ENCODE data around the gene OGDH.

The OGDH gene

GRCh38 chr7:44752822-44753221 lies 146.4 kb downstream of the OGDH start:
- ChIA-PET POLR2A (interaction anchor here (0.6 to 1.1 kb wide), 2 partner anchors 51 to 64 kb away, joined by 3 to 4 read pairs; no protein-coding TSS in a partner anchor), CTCF (no interaction called here)
- no peak overlapping the region for H3K27ac ChIP-seq (ENCODE audit: extremely low read depth, low read depth, low read length)
- no peak overlapping the region for H3K4me3 ChIP-seq (ENCODE audit: low read depth, low read length)
- no peaks in the 10 kb centered on the region; the same call in 1 of the 2 replicates for H3K4me1 ChIP-seq (ENCODE audit: control insufficient read depth, insufficient read depth, low read length)
- H3K36me3 ChIP-seq (ENCODE audit: control insufficient read depth in 2 of 2, insufficient read depth in 1 of 2, low read length in 2 of 2): peaks cover 0 to 28% of the 10 kb centered on the region in 2 experiments; a peak in 2 of 3 replicates
- H3K9me3 ChIP-seq (ENCODE audit: control insufficient read depth, insufficient read depth, low read depth, low read length): no peaks in the 10 kb centered on the region
- TF ChIP-seq ZNF707 (tag by site-specific recombination; IDR thresholded peaks at IDR 0.05): no peak
- no peak for TF ChIP-seq PRDM6 (tag by site-specific recombination; IDR thresholded peaks at IDR 0.05)
- no peak for TF ChIP-seq ZNF488 (tag by site-specific recombination; IDR thresholded peaks at IDR 0.05)
- TF ChIP-seq ATF2 (tag by site-specific recombination; IDR thresholded peaks at IDR 0.05; ENCODE audit: low read depth): peak; percentile 58
- TF ChIP-seq ZNF302 (tag by site-specific recombination; IDR thresholded peaks at IDR 0.05; ENCODE audit: low read depth): no peak

- ChIA-PET CTCF (no interaction called here), POLR2A (interaction anchor here (0.5 kb wide), 1 partner anchor 176 kb away, joined by 3 read pairs; no protein-coding TSS in a partner anchor)
- no peak overlapping the region for H3K4me3 ChIP-seq (ENCODE audit: low read depth, low read length)
- no peaks in the 10 kb centered on the region; the same call in 1 of the 2 replicates for H3K4me1 ChIP-seq (ENCODE audit: control insufficient read depth, insufficient read depth, low read length)
- no peaks in the 10 kb centered on the region for H3K9me3 ChIP-seq (ENCODE audit: control insufficient read depth, insufficient read depth, low read depth, low read length)
- H3K27ac ChIP-seq (ENCODE audit: extremely low read depth, low read depth, low read length): 0 out of 2 replicates have a peak overlapping the region, but pooled peaks have one; percentile 16
- peaks cover 4 to 36% of the 10 kb centered on the region in 2 experiments; a peak in 2 of 3 replicates for H3K36me3 ChIP-seq (ENCODE audit: control insufficient read depth in 2 of 2, insufficient read depth in 1 of 2, low read length in 2 of 2)
- TF ChIP-seq ZNF221 (tag by site-specific recombination; IDR thresholded peaks at IDR 0.05; ENCODE audit: borderline replicate concordance) (no peak), KLF9 (tag by site-specific recombination; IDR thresholded peaks at IDR 0.05; ENCODE audit: low read depth) (peak; percentile 40; the same call in 1 of the 2 replicates)
Measured at GRCh38 chr7:44754802-44755697, 148.6 kb downstream of the OGDH start.

GRCh38 chr7:44755698-44756627 lies 149.5 kb downstream of the OGDH start:
- POLR2A ChIA-PET: interaction anchor here (0.5 kb wide), 1 partner anchor 177 kb away, joined by 3 read pairs; no protein-coding TSS in a partner anchor
- Histone ChIP-seq H3K9me3 (ENCODE audit: control insufficient read depth, insufficient read depth, low read depth, low read length) (no peaks in the 10 kb centered on the region), H3K27ac (ENCODE audit: extremely low read depth, low read depth, low read length) (no peak overlapping the region), H3K4me1 (ENCODE audit: control insufficient read depth, insufficient read depth, low read length) (no peaks in the 10 kb centered on the region; the same call in 1 of the 2 replicates), H3K4me3 (ENCODE audit: low read depth, low read length) (no peak overlapping the region), H3K36me3 (ENCODE audit: control insufficient read depth in 2 of 2, insufficient read depth in 1 of 2, low read length in 2 of 2) (peaks cover 4 to 36% of the 10 kb centered on the region in 2 experiments; a peak in 2 of 3 replicates)
- CTCF ChIA-PET: no interaction called here
- TF ChIP-seq ZNF138 (tag by site-specific recombination; IDR thresholded peaks at IDR 0.05; ENCODE audit: borderline replicate concordance): no peak
- no peak for TF ChIP-seq ZNF629 (tag by site-specific recombination; IDR thresholded peaks at IDR 0.05)
- TF ChIP-seq CTCF (tag by site-specific recombination; IDR thresholded peaks at IDR 0.05): no peak
- TF ChIP-seq EGR2 (tag by site-specific recombination; IDR thresholded peaks at IDR 0.05; ENCODE audit: low read depth): no peak
- no peak for TF ChIP-seq ZNF302 (tag by site-specific recombination; IDR thresholded peaks at IDR 0.05; ENCODE audit: low read depth)
